Upper lobe of left lung (tissue), 4 donors: ENCODE results near the gene AADACL3.

Experiments
- POLR2AphosphoS5 ChIP-seq, 2 donors: sonication (generic); formaldehyde crosslinking; IDR thresholded peaks; one replicate each; pipeline ENCODE4 v1.5.1; 2017; ENCODE audit warnings: antibody characterized with exemption in 2 of 2
- TF ChIP-seq, protein P1 (sequence below), 6 experiments: fragments of 450-650 bp in 4 of 6; fragments of 200-600 bp in 2 of 6; sonication (generic) in 2 of 6; IDR thresholded peaks; one replicate each; pipeline ENCODE4 v1.5.1; 2016 to 2019; ENCODE audit warnings: antibody characterized with exemption in 6 of 6

- TF ChIP-seq, protein P1, sequence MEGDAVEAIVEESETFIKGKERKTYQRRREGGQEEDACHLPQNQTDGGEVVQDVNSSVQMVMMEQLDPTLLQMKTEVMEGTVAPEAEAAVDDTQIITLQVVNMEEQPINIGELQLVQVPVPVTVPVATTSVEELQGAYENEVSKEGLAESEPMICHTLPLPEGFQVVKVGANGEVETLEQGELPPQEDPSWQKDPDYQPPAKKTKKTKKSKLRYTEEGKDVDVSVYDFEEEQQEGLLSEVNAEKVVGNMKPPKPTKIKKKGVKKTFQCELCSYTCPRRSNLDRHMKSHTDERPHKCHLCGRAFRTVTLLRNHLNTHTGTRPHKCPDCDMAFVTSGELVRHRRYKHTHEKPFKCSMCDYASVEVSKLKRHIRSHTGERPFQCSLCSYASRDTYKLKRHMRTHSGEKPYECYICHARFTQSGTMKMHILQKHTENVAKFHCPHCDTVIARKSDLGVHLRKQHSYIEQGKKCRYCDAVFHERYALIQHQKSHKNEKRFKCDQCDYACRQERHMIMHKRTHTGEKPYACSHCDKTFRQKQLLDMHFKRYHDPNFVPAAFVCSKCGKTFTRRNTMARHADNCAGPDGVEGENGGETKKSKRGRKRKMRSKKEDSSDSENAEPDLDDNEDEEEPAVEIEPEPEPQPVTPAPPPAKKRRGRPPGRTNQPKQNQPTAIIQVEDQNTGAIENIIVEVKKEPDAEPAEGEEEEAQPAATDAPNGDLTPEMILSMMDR (IDR thresholded peaks at IDR 0.05): no peak
- no peak for TF ChIP-seq POLR2AphosphoS5 (IDR thresholded peaks at IDR 0.05)
Measured at GRCh38 chr1:12762766-12763165, 46.9 kb downstream of the AADACL3 start.
